Liver (tissue), 9 donors: ENCODE data around the gene BTG2. TPM values are rescaled to one million over a fixed set of nuclear protein-coding genes. Genes with fewer than 3 reads are reported as not detected.

Experiments
- DNase-seq: peaks from one replicate; pipeline ENCODE4 v3.0.0-alpha.2; 2017; ENCODE audit warnings: low spot score
- H3K27ac ChIP-seq, 2 donors: one replicate each; pipeline ENCODE4 v1.7.0; 2013; ENCODE audit warnings: inconsistent platforms in 2 of 2, low read length in 2 of 2, control low read depth in 1 of 2, low read depth in 1 of 2, mild to moderate bottlenecking in 1 of 2
- H3K27me3 ChIP-seq, 4 donors: one replicate each; pipeline versions ENCODE4 v1.6.1 to v1.7.0; 2013; ENCODE audit warnings: low read length in 3 of 4, inconsistent platforms in 1 of 4, mild to moderate bottlenecking in 1 of 4, moderate library complexity in 1 of 4; ENCODE audit not compliant: control insufficient read depth in 4 of 4, insufficient read depth in 4 of 4
- H3K36me3 ChIP-seq, 4 donors: one replicate each; pipeline versions ENCODE4 v1.6.1 to v1.7.0; 2013; ENCODE audit warnings: low read length in 3 of 4, mild to moderate bottlenecking in 3 of 4, low read depth in 1 of 4, moderate library complexity in 1 of 4; ENCODE audit not compliant: control insufficient read depth in 4 of 4, insufficient read depth in 3 of 4
- H3K4me1 ChIP-seq, 4 donors: one replicate each; pipeline versions ENCODE4 v1.6.1 to v1.7.0; 2013; ENCODE audit warnings: low read length in 3 of 4, mild to moderate bottlenecking in 3 of 4, moderate library complexity in 1 of 4; ENCODE audit not compliant: control insufficient read depth in 4 of 4, insufficient read depth in 4 of 4
- H3K4me3 ChIP-seq, 3 donors: one replicate each; pipeline versions ENCODE4 v1.6.1 to v1.7.0; 2013; ENCODE audit warnings: low read length in 3 of 3, control low read depth in 1 of 3, low read depth in 1 of 3, mild to moderate bottlenecking in 1 of 3
- H3K9ac ChIP-seq, 2 donors: one replicate each; pipeline ENCODE4 v1.7.0; 2013; ENCODE audit warnings: low read length in 2 of 2, mild to moderate bottlenecking in 2 of 2, moderate library complexity in 2 of 2, control low read depth in 1 of 2, low read depth in 1 of 2
- H3K9me3 ChIP-seq, 4 donors: one replicate each; pipeline versions ENCODE4 v1.6.1 to v1.7.0; 2013; ENCODE audit warnings: low read length in 3 of 4; ENCODE audit not compliant: control insufficient read depth in 4 of 4
- CTCF ChIP-seq: fragments of 150-350 bp; IDR thresholded peaks from 2 replicates; pipeline ENCODE4 v1.5.1; 2017; ENCODE audit warnings: improper control_type of control experiment, low read depth, low read length; ENCODE audit not compliant: missing input control
- EGR1 ChIP-seq, 2 donors: IDR thresholded peaks; 2 replicates each; pipeline ENCODE4 v1.6.1; 2016 to 2018; ENCODE audit warnings: antibody characterized with exemption in 2 of 2, low read depth in 2 of 2
- GABPA ChIP-seq, 2 donors: IDR thresholded peaks in 1 of 2; conservative IDR thresholded peaks in 1 of 2; 2 replicates each; pipeline ENCODE4 v1.6.1; 2016; ENCODE audit warnings: antibody characterized with exemption in 2 of 2, mild to moderate bottlenecking in 1 of 2, moderate library complexity in 1 of 2
- MAX ChIP-seq: IDR thresholded peaks from 2 replicates; pipeline ENCODE4 v1.6.1; 2016; ENCODE audit warnings: antibody characterized with exemption
- NR2F2 ChIP-seq: IDR thresholded peaks from 2 replicates; pipeline ENCODE4 v1.6.1; 2016; ENCODE audit warnings: antibody characterized with exemption
- RAD21 ChIP-seq, 2 donors: IDR thresholded peaks; 2 replicates each; pipeline ENCODE4 v1.6.1; 2016; ENCODE audit warnings: antibody characterized with exemption in 2 of 2, mild to moderate bottlenecking in 2 of 2
- REST ChIP-seq: IDR thresholded peaks from 2 replicates; pipeline ENCODE4 v1.6.1; 2016; ENCODE audit warnings: antibody characterized with exemption, mild to moderate bottlenecking
- SP1 ChIP-seq: IDR thresholded peaks from 2 replicates; pipeline ENCODE4 v1.6.1; 2018; ENCODE audit warnings: antibody characterized with exemption, mild to moderate bottlenecking
- YY1 ChIP-seq: IDR thresholded peaks from 2 replicates; pipeline ENCODE4 v1.6.1; 2016; ENCODE audit warnings: antibody characterized with exemption, mild to moderate bottlenecking
- WGBS: extraction: QIAGEN DNeasy Blood & Tissue Kit; methylation state at CpG from one replicate; pipeline ENCODE4 v1.1.7; 2013; 5-methylcytosine and 5-hydroxymethylcytosine counted together
- polyA plus RNA-seq, 2 donors: library from polyadenylated mRNA; stranded (reverse) in 1 of 2; unstranded in 1 of 2; fragments of 200-250 nt in 1 of 2; fragments of >200 nt in 1 of 2; fragmentation: Nextera tagmentation in 1 of 2; extraction: Ambion mirVana in 1 of 2; gene quantifications; one replicate each; pipeline versions ENCODE4 v1.2.1 to v1.2.3, GENCODE V29; 2013 to 2015
- total RNA-seq, 2 donors: library from RNA; depleted of rRNA; stranded (reverse); fragments of >200 nt; gene quantifications; one replicate each; pipeline ENCODE4 v1.2.3, GENCODE V29; 2014
- donor health status: healthy.
- donor health status: healthy.
- donor health status: healthy.
- donor health status: healthy.
- donor health status: healthy.

Gene BTG2
- total and polyA plus RNA-seq, 4 donors = 3.8 to 52.5 (median 4.8) TPM

- Histone ChIP-seq H3K36me3 (no peaks in the 10 kb centered on the region), H3K4me1 (peaks cover 0 to 12% (median 3%) of the 10 kb centered on the region in 4 donors), H3K9me3 (no peaks in the 10 kb centered on the region), H3K27me3 (no peaks in the 10 kb centered on the region), H3K27ac (no peak overlapping the region), H3K4me3 (no peak overlapping the region), H3K9ac (no peak overlapping the region)
- WGBS = 42% methylated on average over 8 of the region's 8 CpGs
- TF ChIP-seq YY1 = peak; percentile 84
- TF ChIP-seq GABPA (IDR thresholded peaks at IDR 0.05 in 1 of 2, conservative IDR thresholded peaks at IDR 0.05 in 1 of 2) = no peak
- no peak for TF ChIP-seq EGR1 (IDR thresholded peaks at IDR 0.05; ENCODE audit: low read depth in 2 of 2)
- no peak for TF ChIP-seq MAX
- no peak for TF ChIP-seq SP1
- no peak for DNase-seq
Measured at GRCh38 chr1:203271018-203271743, 34.1 kb upstream of the BTG2 start.

GRCh38 chr1:203271962-203272632 lies 33.2 kb upstream of the BTG2 start:
- TF ChIP-seq SP1 (no peak), RAD21 (IDR thresholded peaks at IDR 0.05) (no peak), NR2F2 (no peak), REST (no peak), CTCF (no peak)
- no peak overlapping the region for H3K9ac ChIP-seq
- no peaks in the 10 kb centered on the region for H3K36me3 ChIP-seq
- WGBS = 78% methylated on average over 6 of the region's 6 CpGs
- H3K4me1 ChIP-seq = peaks cover 0 to 12% (median 3%) of the 10 kb centered on the region in 4 donors
- no peaks in the 10 kb centered on the region for H3K27me3 ChIP-seq
- no peak for DNase-seq
- H3K27ac ChIP-seq = no peak overlapping the region
- no peak overlapping the region for H3K4me3 ChIP-seq
- H3K9me3 ChIP-seq = no peaks in the 10 kb centered on the region
